GM23248 (cell line): ENCODE measurements around the gene KIF5A. TPM values are rescaled to one million over a fixed set of nuclear protein-coding genes. Genes with fewer than 3 reads are reported as not detected.
"Not testable (repeated sequence)": the region's sequence is repeated elsewhere in the genome, so short reads cannot be mapped to it uniquely, and the experiment has no call there.

Experiments
- DNase-seq: peaks from one replicate; pipeline ENCODE4 v3.0.0-alpha.2; 2015
- H2AFZ ChIP-seq: fragments of 200-600 bp; sonication (generic); 2 replicates; pipeline ENCODE4 v1.6.1; 2016; ENCODE audit warnings: antibody characterized with exemption
- H3F3A ChIP-seq: fragments of 200-600 bp; sonication (generic); 2 replicates; pipeline ENCODE4 v1.6.1; 2016; ENCODE audit warnings: mild to moderate bottlenecking, antibody characterized with exemption, mixed run types; ENCODE audit not compliant: insufficient read depth
- H3K27ac ChIP-seq: fragments of 200-600 bp; sonication (generic); 2 replicates; pipeline ENCODE4 v1.5.1; 2016; ENCODE audit warnings: mild to moderate bottlenecking
- H3K27me3 ChIP-seq: fragments of 200-600 bp; sonication (generic); replicated peaks from 2 replicates; pipeline ENCODE4 v1.6.1; 2016; ENCODE audit warnings: mild to moderate bottlenecking; ENCODE audit not compliant: insufficient read depth
- H3K36me3 ChIP-seq: fragments of 200-600 bp; sonication (generic); 2 replicates; pipeline ENCODE4 v1.6.1; 2016; ENCODE audit warnings: low read depth, mild to moderate bottlenecking
- H3K4me1 ChIP-seq: fragments of 200-600 bp; sonication (generic); 2 replicates; pipeline ENCODE4 v1.6.1; 2016; ENCODE audit warnings: mild to moderate bottlenecking; ENCODE audit not compliant: insufficient read depth
- H3K4me2 ChIP-seq: fragments of 200-600 bp; sonication (generic); one replicate; pipeline ENCODE4 v1.6.1; 2016; ENCODE audit warnings: mild to moderate bottlenecking; ENCODE audit not compliant: unreplicated experiment
- H3K4me3 ChIP-seq: fragments of 200-600 bp; sonication (generic); 2 replicates; pipeline ENCODE4 v1.5.1; 2016; ENCODE audit warnings: mild to moderate bottlenecking
- H3K79me2 ChIP-seq: fragments of 200-600 bp; sonication (generic); 2 replicates; pipeline ENCODE4 v1.6.1; 2016; ENCODE audit warnings: mild to moderate bottlenecking; ENCODE audit not compliant: insufficient read depth
- H3K9ac ChIP-seq: fragments of 200-600 bp; sonication (generic); 2 replicates; pipeline ENCODE4 v1.6.1; 2016; ENCODE audit warnings: mild to moderate bottlenecking
- H3K9me2 ChIP-seq: fragments of 200-600 bp; sonication (generic); 2 replicates; pipeline ENCODE4 v1.6.1; 2016; ENCODE audit warnings: mixed run types, mild to moderate bottlenecking, moderate library complexity; ENCODE audit not compliant: insufficient read depth
- H3K9me3 ChIP-seq: fragments of 200-600 bp; sonication (generic); one replicate; pipeline ENCODE4 v1.6.1; 2017; ENCODE audit warnings: low read depth
- H4K20me1 ChIP-seq: fragments of 200-600 bp; sonication (generic); 2 replicates; pipeline ENCODE4 v1.6.0; 2016; ENCODE audit not compliant: insufficient read depth
- EZH2 ChIP-seq: fragments of 200-600 bp; sonication (generic); IDR thresholded peaks from 2 replicates; pipeline ENCODE4 v1.6.1; 2018; ENCODE audit warnings: antibody characterized with exemption, mild to moderate bottlenecking; ENCODE audit not compliant: insufficient read depth, poor library complexity, severe bottlenecking
- EZH2phosphoT487 ChIP-seq: fragments of 200-600 bp; sonication (generic); IDR thresholded peaks from 2 replicates; pipeline ENCODE4 v1.6.1; 2018; ENCODE audit warnings: antibody characterized with exemption, moderate library complexity, mild to moderate bottlenecking, low read depth; ENCODE audit not compliant: insufficient read depth
- WGBS, 2 experiments: methylation state at CpG; one replicate each; pipeline ENCODE4 v1.1.6; 2015 to 2017; ENCODE audit warnings: low lambda C conversion rate in 2 of 2, low coverage in 1 of 2; ENCODE audit errors: missing lambda C conversion rate in 2 of 2; 5-methylcytosine and 5-hydroxymethylcytosine counted together
- in situ Hi-C: fragments of 300-500 bp; cut with MboI; formaldehyde crosslinking; loops from 2 replicates; pipeline ENCODE4 v1.15.0; 2020
- polyA plus RNA-seq: library from polyadenylated mRNA; unstranded; fragments of >200 nt; fragmentation: Nextera tagmentation; extraction: Ambion mirVana; gene quantifications from 2 replicates; pipeline ENCODE4 v1.2.1, GENCODE V29; 2016
- total RNA-seq: library from RNA; depleted of rRNA; stranded (reverse); fragments of >200 nt; shearing (Covaris generic); gene quantifications from 2 replicates; pipeline ENCODE4 v1.2.3, GENCODE V29; 2014

Gene KIF5A
- total and polyA plus RNA-seq, 2 experiments from 2014 or later, result 0.11 to 0.18 TPM

- H3K27ac ChIP-seq, result no peak overlapping the region
- no peaks in the 10 kb centered on the region for H4K20me1 ChIP-seq
- no peaks in the 10 kb centered on the region for H3K27me3 ChIP-seq
- no peaks in the 10 kb centered on the region for H3K9me3 ChIP-seq
- no peak for DNase-seq
- no peaks in the 10 kb centered on the region for H3K4me1 ChIP-seq
- peaks cover 67% of the 10 kb centered on the region for H3K36me3 ChIP-seq
- no peaks in the 10 kb centered on the region for H3K9me2 ChIP-seq
- H3K4me2 ChIP-seq, result no peak overlapping the region
- in situ Hi-C loops, result no loop called here
- no peak for TF ChIP-seq EZH2
- TF ChIP-seq EZH2phosphoT487, result no peak
- 96 to 100% methylated on average over 4 of the region's 4 CpGs for WGBS, 2 experiments
- H3F3A ChIP-seq, result peaks cover 66% of the 10 kb centered on the region
- no peak overlapping the region for H3K9ac ChIP-seq
- H3K79me2 ChIP-seq, result peaks cover 33% of the 10 kb centered on the region
- H2AFZ ChIP-seq, result no peak overlapping the region
- no peak overlapping the region for H3K4me3 ChIP-seq
These were observed 38.7 kb upstream of the KIF5A start for GRCh38 chr12:57511161-57511560.

GRCh38 chr12:57511588-57512325, 38.1 kb upstream of the KIF5A start:
- Histone ChIP-seq H3K4me1 (no peaks in the 10 kb centered on the region), H4K20me1 (no peaks in the 10 kb centered on the region), H3K9me3 (no peaks in the 10 kb centered on the region), H3K9me2 (no peaks in the 10 kb centered on the region), H2AFZ (no peak overlapping the region), H3K9ac (no peak overlapping the region), H3K36me3 (peaks cover 68% of the 10 kb centered on the region), H3F3A (peaks cover 72% of the 10 kb centered on the region), H3K79me2 (peaks cover 34% of the 10 kb centered on the region), H3K4me3 (no peak overlapping the region), H3K27me3 (no peaks in the 10 kb centered on the region), H3K4me2 (no peak overlapping the region), H3K27ac (no peak overlapping the region)
- in situ Hi-C loops, result no loop called here
- TF ChIP-seq EZH2phosphoT487, result no peak
- no peak for TF ChIP-seq EZH2
- no peak for DNase-seq
- 93 to 96% methylated on average over 7 of the region's 7 CpGs for WGBS, 2 experiments

- H3K9me2 ChIP-seq, result no peaks in the 10 kb centered on the region
- H3K4me1 ChIP-seq, result peaks cover 7% of the 10 kb centered on the region
- WGBS, 2 experiments, result 88 to 94% methylated on average over 6 of the region's 6 CpGs
- no peak overlapping the region for H3K9ac ChIP-seq
- no peak for TF ChIP-seq EZH2
- TF ChIP-seq EZH2phosphoT487, result no peak
- peaks cover 40% of the 10 kb centered on the region for H3K79me2 ChIP-seq
- H3K27ac ChIP-seq, result no peak overlapping the region
- no peak overlapping the region for H3K4me3 ChIP-seq
- H4K20me1 ChIP-seq, result no peaks in the 10 kb centered on the region; the same call in 1 of the 2 replicates
- H3K27me3 ChIP-seq, result no peaks in the 10 kb centered on the region
- H2AFZ ChIP-seq, result no peak overlapping the region
- no peak for DNase-seq
- H3F3A ChIP-seq, result peaks cover 81% of the 10 kb centered on the region
- in situ Hi-C loops, result no loop called here
- peaks cover 76% of the 10 kb centered on the region for H3K36me3 ChIP-seq
- H3K9me3 ChIP-seq, result no peaks in the 10 kb centered on the region
- no peak overlapping the region for H3K4me2 ChIP-seq
These were observed 37.2 kb upstream of the KIF5A start for GRCh38 chr12:57512665-57513064.

GRCh38 chr12:57513266-57513665, 36.6 kb upstream of the KIF5A start:
- Histone ChIP-seq H3K4me3 (no peak overlapping the region), H3K9me2 (no peaks in the 10 kb centered on the region), H2AFZ (no peak overlapping the region), H3K9ac (no peak overlapping the region), H3K4me2 (no peak overlapping the region), H3K27me3 (no peaks in the 10 kb centered on the region), H4K20me1 (peaks cover 2% of the 10 kb centered on the region; the same call in 1 of the 2 replicates), H3K4me1 (peaks cover 13% of the 10 kb centered on the region), H3K36me3 (peaks cover 79% of the 10 kb centered on the region), H3K27ac (no peak overlapping the region), H3F3A (peaks cover 87% of the 10 kb centered on the region), H3K9me3 (no peaks in the 10 kb centered on the region), H3K79me2 (peaks cover 46% of the 10 kb centered on the region)
- in situ Hi-C loops, result no loop called here
- DNase-seq, result no peak
- TF ChIP-seq EZH2 (no peak), EZH2phosphoT487 (no peak)
- 95 to 100% methylated on average over 5 of the region's 5 CpGs for WGBS, 2 experiments

GRCh38 chr12:57513677-57514076, 36.2 kb upstream of the KIF5A start:
- H2AFZ ChIP-seq, in situ Hi-C loops, H3K9me2 ChIP-seq, H4K20me1 ChIP-seq, H3K27ac ChIP-seq, H3K27me3 ChIP-seq, DNase-seq, H3K4me2 ChIP-seq, H3K9me3 ChIP-seq, H3K9ac ChIP-seq, H3K4me3 ChIP-seq: not testable (repeated sequence)
- Histone ChIP-seq H3F3A (peaks cover 92% of the 10 kb centered on the region), H3K4me1 (peaks cover 17% of the 10 kb centered on the region), H3K36me3 (peaks cover 79% of the 10 kb centered on the region), H3K79me2 (peaks cover 50% of the 10 kb centered on the region)
- WGBS, 2 experiments, result 90% methylated on average over 6 of the region's 6 CpGs

- WGBS, 2 experiments, result 96 to 97% methylated on average over 9 of the region's 9 CpGs
- in situ Hi-C loops, H2AFZ ChIP-seq, H3K9me3 ChIP-seq, H3K27me3 ChIP-seq, H3K9ac ChIP-seq, H3K4me3 ChIP-seq, H3K9me2 ChIP-seq, DNase-seq, H3K4me2 ChIP-seq: not testable (repeated sequence)
- Histone ChIP-seq H3K4me1 (peaks cover 20% of the 10 kb centered on the region), H4K20me1 (peaks cover 11% of the 10 kb centered on the region; the same call in 1 of the 2 replicates), H3K27ac (peak overlapping the region; percentile 12; the same call in 1 of the 2 replicates), H3K36me3 (peaks cover 77% of the 10 kb centered on the region), H3F3A (peaks cover 93% of the 10 kb centered on the region), H3K79me2 (peaks cover 55% of the 10 kb centered on the region)
These were observed 35.6 kb upstream of the KIF5A start for GRCh38 chr12:57514246-57514645.
